HG03432 (cell line): ENCODE results near the gene MBNL1.

ENCODE experiments used
- ATAC-seq: cut with Tn5 transposase; IDR thresholded peaks from one replicate; pipeline ENCODE4 v1.9.1; 2021; ENCODE audit warnings: mild to moderate bottlenecking, moderate library complexity; ENCODE audit not compliant: unreplicated experiment

Gene MBNL1

GRCh38 chr3:152268555-152269055 is at the start of gene MBNL1:
MBNL1 (plus strand) TSS chr3:152268929; CDS start chr3:152300194, 31,265 bp downstream.
- peak; percentile 74 for ATAC-seq

- no peak for ATAC-seq
Observed at GRCh38 chr3:152219216-152219615, 49.5 kb upstream of the MBNL1 start.

- ATAC-seq: no peak
Observed at GRCh38 chr3:152219769-152220255, 48.9 kb upstream of the MBNL1 start.

- peak; percentile 54 for ATAC-seq
Observed at GRCh38 chr3:152222327-152222726, 46.4 kb upstream of the MBNL1 start.

- no peak for ATAC-seq
Observed at GRCh38 chr3:152225201-152225600, 43.5 kb upstream of the MBNL1 start.

- no peak for ATAC-seq
Observed at GRCh38 chr3:152226176-152226575, 42.6 kb upstream of the MBNL1 start.

- ATAC-seq: no peak
Observed at GRCh38 chr3:152227027-152227426, 41.7 kb upstream of the MBNL1 start.

- no peak for ATAC-seq
Observed at GRCh38 chr3:152229692-152230091, 39.0 kb upstream of the MBNL1 start.

- ATAC-seq: no peak
Observed at GRCh38 chr3:152230370-152230769, 38.4 kb upstream of the MBNL1 start.

- no peak for ATAC-seq
Observed at GRCh38 chr3:152232001-152232400, 36.7 kb upstream of the MBNL1 start.

- no peak for ATAC-seq
Observed at GRCh38 chr3:152232679-152233078, 36.0 kb upstream of the MBNL1 start.

GRCh38 chr3:152234657-152235375 is 33.9 kb upstream of the MBNL1 start:
- ATAC-seq: no peak

- ATAC-seq: no peak
Observed at GRCh38 chr3:152235709-152236298, 32.9 kb upstream of the MBNL1 start.

- ATAC-seq: no peak
Observed at GRCh38 chr3:152236716-152237115, 32.0 kb upstream of the MBNL1 start.

GRCh38 chr3:152241142-152242017 is 27.3 kb upstream of the MBNL1 start:
- peak; percentile 65 for ATAC-seq

- peak; percentile 72 for ATAC-seq
Observed at GRCh38 chr3:152243301-152243711, 25.4 kb upstream of the MBNL1 start.

GRCh38 chr3:152243721-152244516 is 24.8 kb upstream of the MBNL1 start:
- peak; percentile 36 for ATAC-seq

GRCh38 chr3:152244517-152244888 is 24.2 kb upstream of the MBNL1 start:
- no peak for ATAC-seq

- no peak for ATAC-seq
Observed at GRCh38 chr3:152245498-152246170, 23.1 kb upstream of the MBNL1 start.

GRCh38 chr3:152251916-152252315 is 16.8 kb upstream of the MBNL1 start:
- no peak for ATAC-seq
